Duodenal mucosa (tissue), 2 donors: Measurements from ENCODE around the gene APOH.
"Not testable (repeated sequence)": the region's sequence is repeated elsewhere in the genome, so short reads cannot be mapped to it uniquely, and the experiment has no call there.

Source experiments
- H3K27ac ChIP-seq: one replicate; pipeline ENCODE4 v1.7.0; 2013; ENCODE audit warnings: low read depth, low read length
- H3K27me3 ChIP-seq, 2 donors: one replicate each; pipeline ENCODE4 v1.7.0; 2013; ENCODE audit warnings: low read length in 2 of 2, control low read depth in 1 of 2; ENCODE audit not compliant: insufficient read depth in 2 of 2, control insufficient read depth in 1 of 2
- H3K36me3 ChIP-seq, 2 donors: one replicate each; pipeline ENCODE4 v1.7.0; 2013; ENCODE audit warnings: low read length in 2 of 2, control low read depth in 1 of 2; ENCODE audit not compliant: insufficient read depth in 2 of 2, control insufficient read depth in 1 of 2
- H3K4me1 ChIP-seq, 2 donors: one replicate each; pipeline ENCODE4 v1.7.0; 2013; ENCODE audit warnings: low read length in 2 of 2, control low read depth in 1 of 2; ENCODE audit not compliant: insufficient read depth in 2 of 2, control insufficient read depth in 1 of 2
- H3K4me3 ChIP-seq, 2 donors: one replicate each; pipeline ENCODE4 v1.7.0; 2013; ENCODE audit warnings: low read length in 2 of 2, low read depth in 1 of 2
- H3K9ac ChIP-seq, 2 donors: one replicate each; pipeline ENCODE4 v1.7.0; 2013; ENCODE audit warnings: low read length in 2 of 2, low read depth in 1 of 2
- H3K9me3 ChIP-seq, 2 donors: one replicate each; pipeline ENCODE4 v1.7.0; 2013; ENCODE audit warnings: low read length in 2 of 2, control low read depth in 1 of 2; ENCODE audit not compliant: control insufficient read depth in 1 of 2

APOH gene

GRCh38 chr17:66264696-66265095 is 35.5 kb upstream of the APOH start:
- Histone ChIP-seq H3K9ac (no peak overlapping the region), H3K27ac (no peak overlapping the region), H3K27me3 (no peaks in the 10 kb centered on the region), H3K4me1 (no peaks in the 10 kb centered on the region), H3K36me3 (no peaks in the 10 kb centered on the region), H3K9me3 (no peaks in the 10 kb centered on the region), H3K4me3 (no peak overlapping the region)

GRCh38 chr17:66262767-66263166 is 33.6 kb upstream of the APOH start:
- Histone ChIP-seq H3K36me3 (no peaks in the 10 kb centered on the region), H3K9me3 (no peaks in the 10 kb centered on the region), H3K4me3 (no peak overlapping the region), H3K9ac (no peak overlapping the region), H3K27ac (no peak overlapping the region), H3K27me3 (no peaks in the 10 kb centered on the region), H3K4me1 (no peaks in the 10 kb centered on the region)

- Histone ChIP-seq H3K27me3 (no peaks in the 10 kb centered on the region), H3K27ac (no peak overlapping the region), H3K4me3 (no peak overlapping the region), H3K4me1 (no peaks in the 10 kb centered on the region), H3K9me3 (no peaks in the 10 kb centered on the region), H3K36me3 (no peaks in the 10 kb centered on the region), H3K9ac (no peak overlapping the region)
Observed at GRCh38 chr17:66260688-66261087, 31.5 kb upstream of the APOH start.

- Histone ChIP-seq H3K4me1 (peaks cover 0 to 3% of the 10 kb centered on the region in 2 donors), H3K9me3 (no peaks in the 10 kb centered on the region), H3K4me3 (no peak overlapping the region), H3K36me3 (no peaks in the 10 kb centered on the region), H3K9ac (no peak overlapping the region), H3K27me3 (no peaks in the 10 kb centered on the region), H3K27ac (no peak overlapping the region)
Observed at GRCh38 chr17:66260275-66260674, 31.1 kb upstream of the APOH start.

GRCh38 chr17:66255527-66255971 is 26.3 kb upstream of the APOH start:
- Histone ChIP-seq H3K9me3 (no peaks in the 10 kb centered on the region), H3K36me3 (no peaks in the 10 kb centered on the region), H3K27ac (no peak overlapping the region), H3K9ac (no peak overlapping the region), H3K4me3 (no peak overlapping the region), H3K4me1 (peaks cover 0 to 5% of the 10 kb centered on the region in 2 donors), H3K27me3 (no peaks in the 10 kb centered on the region)

GRCh38 chr17:66255112-66255511 is 25.9 kb upstream of the APOH start:
- no peaks in the 10 kb centered on the region for H3K27me3 ChIP-seq
- no peak overlapping the region for H3K27ac ChIP-seq
- H3K9ac ChIP-seq = no peak overlapping the region
- no peaks in the 10 kb centered on the region for H3K9me3 ChIP-seq
- no peak overlapping the region for H3K4me3 ChIP-seq
- no peaks in the 10 kb centered on the region for H3K36me3 ChIP-seq
- H3K4me1 ChIP-seq = peaks cover 0 to 5% of the 10 kb centered on the region in 2 donors

- H3K9me3 ChIP-seq, H3K4me3 ChIP-seq, H3K4me1 ChIP-seq, H3K36me3 ChIP-seq, H3K27ac ChIP-seq, H3K27me3 ChIP-seq, H3K9ac ChIP-seq: not testable (repeated sequence)
Observed at GRCh38 chr17:66253458-66253857, 24.2 kb upstream of the APOH start.

- Histone ChIP-seq H3K4me1 (peaks cover 0 to 5% of the 10 kb centered on the region in 2 donors), H3K4me3 (no peak overlapping the region), H3K9ac (no peak overlapping the region), H3K9me3 (no peaks in the 10 kb centered on the region), H3K36me3 (no peaks in the 10 kb centered on the region), H3K27ac (no peak overlapping the region), H3K27me3 (no peaks in the 10 kb centered on the region)
Observed at GRCh38 chr17:66250686-66251085, 21.5 kb upstream of the APOH start.

GRCh38 chr17:66248285-66248684 is 19.1 kb upstream of the APOH start:
- Histone ChIP-seq H3K9ac (no peak overlapping the region), H3K36me3 (no peaks in the 10 kb centered on the region), H3K27me3 (no peaks in the 10 kb centered on the region), H3K4me3 (no peak overlapping the region), H3K27ac (no peak overlapping the region), H3K4me1 (no peaks in the 10 kb centered on the region), H3K9me3 (no peaks in the 10 kb centered on the region)

GRCh38 chr17:66241839-66242238 is 12.6 kb upstream of the APOH start:
- Histone ChIP-seq H3K27ac (no peak overlapping the region), H3K9ac (no peak overlapping the region), H3K4me1 (no peaks in the 10 kb centered on the region), H3K4me3 (no peak overlapping the region), H3K9me3 (no peaks in the 10 kb centered on the region), H3K27me3 (no peaks in the 10 kb centered on the region), H3K36me3 (no peaks in the 10 kb centered on the region)

- no peaks in the 10 kb centered on the region for H3K27me3 ChIP-seq
- no peaks in the 10 kb centered on the region for H3K9me3 ChIP-seq
Observed at GRCh38 chr17:66240630-66241029, 11.4 kb upstream of the APOH start.

More at GRCh38 chr17:66240630-66241029, 11.4 kb upstream of the APOH start:
- no peak overlapping the region for H3K9ac ChIP-seq
- H3K4me1 ChIP-seq = peaks cover 0 to under 1% of the 10 kb centered on the region in 2 donors
- H3K4me3 ChIP-seq = no peak overlapping the region
- no peak overlapping the region for H3K27ac ChIP-seq
- no peaks in the 10 kb centered on the region for H3K36me3 ChIP-seq
